GM23338 (cell line): ENCODE data around the gene GAN. TPM values are rescaled to one million over a fixed set of nuclear protein-coding genes. Genes with fewer than 3 reads are reported as not detected.

Experiments used
- ATAC-seq: fragments of 200-7000 bp; cut with Tn5 transposase; 3 replicates; pipeline ENCODE4 v1.9.1; 2020
- DNase-seq: peaks from one replicate; pipeline ENCODE4 v3.0.0-alpha.2; 2015; ENCODE audit warnings: low spot score
- H2AFZ ChIP-seq: fragments of 200-600 bp; sonication (generic); 2 replicates; pipeline ENCODE4 v1.8.0; 2016; ENCODE audit warnings: antibody characterized with exemption, mild to moderate bottlenecking, moderate library complexity
- H3F3A ChIP-seq: fragments of 200-600 bp; sonication (generic); replicated peaks from 2 replicates; pipeline ENCODE4 v1.8.0; 2017; ENCODE audit warnings: antibody characterized with exemption, mixed run types, low read depth
- H3K27ac ChIP-seq: fragments of 200-600 bp; sonication (generic); 2 replicates; pipeline ENCODE4 v1.6.1; 2016; ENCODE audit warnings: low read depth
- H3K27me3 ChIP-seq: fragments of 200-600 bp; sonication (generic); 2 replicates; pipeline ENCODE4 v1.8.0; 2016; ENCODE audit warnings: mild to moderate bottlenecking, mixed run types, moderate library complexity; ENCODE audit not compliant: insufficient read depth
- H3K36me3 ChIP-seq: fragments of 200-600 bp; sonication (generic); 2 replicates; pipeline ENCODE4 v1.8.0; 2016; ENCODE audit warnings: mild to moderate bottlenecking; ENCODE audit not compliant: insufficient read depth
- H3K4me1 ChIP-seq: fragments of 200-600 bp; sonication (generic); 2 replicates; pipeline ENCODE4 v1.8.0; 2016; ENCODE audit warnings: mild to moderate bottlenecking, moderate library complexity; ENCODE audit not compliant: insufficient read depth
- H3K4me2 ChIP-seq: fragments of 200-600 bp; sonication (generic); 2 replicates; pipeline ENCODE4 v1.7.1; 2017; ENCODE audit warnings: mixed run types
- H3K4me3 ChIP-seq: fragments of 200-600 bp; sonication (generic); 2 replicates; pipeline ENCODE4 v1.6.1; 2016; ENCODE audit warnings: mixed run types
- H3K79me2 ChIP-seq: fragments of 200-600 bp; sonication (generic); replicated peaks from 2 replicates; pipeline ENCODE4 v1.8.0; 2017; ENCODE audit warnings: mild to moderate bottlenecking; ENCODE audit not compliant: insufficient read depth
- H3K9me2 ChIP-seq: fragments of 200-600 bp; sonication (generic); 2 replicates; pipeline ENCODE4 v1.8.0; 2017; ENCODE audit not compliant: insufficient read depth
- H4K20me1 ChIP-seq: fragments of 200-600 bp; sonication (generic); replicated peaks from 2 replicates; pipeline ENCODE4 v1.8.0; 2017; ENCODE audit warnings: mild to moderate bottlenecking; ENCODE audit not compliant: insufficient read depth
- H3K27ac Mint-ChIP-seq: 2 replicates; pipeline ENCODE4 v1.8.0; 2020; ENCODE audit warnings: inconsistent platforms, mild to moderate bottlenecking, moderate library complexity, mixed read lengths
- H3K27me3 Mint-ChIP-seq: 3 replicates; pipeline ENCODE4 v1.8.0; 2022; ENCODE audit warnings: low read depth, mild to moderate bottlenecking, moderate library complexity, mixed read lengths, inconsistent platforms; ENCODE audit not compliant: insufficient read depth, poor library complexity
- H3K36me3 Mint-ChIP-seq: 3 replicates; pipeline ENCODE4 v1.8.0; 2021; ENCODE audit warnings: low read depth, mild to moderate bottlenecking, inconsistent platforms, moderate library complexity, mixed read lengths
- H3K4me1 Mint-ChIP-seq: 3 replicates; pipeline ENCODE4 v1.8.0; 2020; ENCODE audit warnings: mild to moderate bottlenecking, inconsistent platforms, mixed read lengths
- H3K4me3 Mint-ChIP-seq: 3 replicates; pipeline ENCODE4 v1.8.0; 2021; ENCODE audit warnings: moderate library complexity, mild to moderate bottlenecking, inconsistent platforms, mixed read lengths
- H3K9me3 Mint-ChIP-seq: 3 replicates; pipeline ENCODE4 v1.8.0; 2020; ENCODE audit warnings: moderate library complexity, mild to moderate bottlenecking, inconsistent platforms, mixed read lengths
- CREB1 ChIP-seq: fragments of 250-450 bp; sonication (Bioruptor Pico); IDR thresholded peaks from 2 replicates; pipeline ENCODE4 v1.5.0; 2020; ENCODE audit warnings: low read depth, mild to moderate bottlenecking, moderate library complexity
- EZH2 ChIP-seq: fragments of 200-600 bp; sonication (generic); IDR thresholded peaks from one replicate; pipeline ENCODE4 v1.8.0; 2017; ENCODE audit warnings: antibody characterized with exemption, mild to moderate bottlenecking, low read depth; ENCODE audit not compliant: unreplicated experiment
- JUNB ChIP-seq: IDR thresholded peaks from one replicate; pipeline ENCODE4 v1.6.1; 2016; ENCODE audit warnings: antibody characterized with exemption; ENCODE audit not compliant: unreplicated experiment
- NANOG ChIP-seq: IDR thresholded peaks from 2 replicates; pipeline ENCODE4 v1.6.1; 2016; ENCODE audit warnings: antibody characterized with exemption, borderline replicate concordance
- POLR2AphosphoS5 ChIP-seq: IDR thresholded peaks from 2 replicates; pipeline ENCODE4 v1.6.1; 2016; ENCODE audit warnings: antibody characterized with exemption, low read depth
- STAT1 ChIP-seq: IDR thresholded peaks from one replicate; pipeline ENCODE4 v1.6.1; 2016; ENCODE audit warnings: antibody characterized with exemption; ENCODE audit not compliant: unreplicated experiment
- ZNF114 ChIP-seq: fragments of 250-450 bp; sonication (Bioruptor Pico); IDR thresholded peaks from 2 replicates; pipeline ENCODE4 v1.5.0; 2020; ENCODE audit warnings: mild to moderate bottlenecking, moderate library complexity
- ZNF331 ChIP-seq: fragments of 250-450 bp; sonication (Bioruptor Pico); IDR thresholded peaks from 2 replicates; pipeline ENCODE4 v1.5.0; 2020; ENCODE audit warnings: low read depth, mild to moderate bottlenecking, moderate library complexity
- polyA plus RNA-seq: library from polyadenylated mRNA; unstranded; fragments of >200 nt; fragmentation: Nextera tagmentation; extraction: Ambion mirVana; gene quantifications from 2 replicates; pipeline ENCODE4 v1.2.1, GENCODE V29; 2016
- total RNA-seq: library from RNA; depleted of rRNA; stranded (reverse); fragments of >200 nt; shearing (Covaris generic); gene quantifications from 2 replicates; pipeline ENCODE4 v1.2.3, GENCODE V29; 2014
- TF ChIP-seq, protein P1 (sequence below): IDR thresholded peaks from 2 replicates; pipeline ENCODE4 v1.6.1; 2016; ENCODE audit warnings: antibody characterized with exemption
- TF ChIP-seq, protein P2 (sequence below): IDR thresholded peaks from one replicate; pipeline ENCODE4 v1.6.1; 2018; ENCODE audit warnings: antibody characterized with exemption; ENCODE audit not compliant: unreplicated experiment
- TF ChIP-seq, protein P3 (sequence below): fragments of 250-450 bp; sonication (Bioruptor Pico); IDR thresholded peaks from 2 replicates; pipeline ENCODE4 v1.5.0; 2020; ENCODE audit warnings: mild to moderate bottlenecking, moderate library complexity
- TF ChIP-seq, protein P4 (sequence below), 2 experiments: fragments of 200-600 bp in 1 of 2; sonication (generic) in 1 of 2; conservative IDR thresholded peaks; 2 replicates each; pipeline versions ENCODE4 v1.5.1 to v1.6.1; 2016 to 2017; ENCODE audit warnings: antibody characterized with exemption in 2 of 2, low read depth in 2 of 2, mild to moderate bottlenecking in 2 of 2, moderate library complexity in 1 of 2

The GAN gene
- total and polyA plus RNA-seq, 2 experiments from 2014 or later: 8.1 to 28.5 TPM

DNA sequence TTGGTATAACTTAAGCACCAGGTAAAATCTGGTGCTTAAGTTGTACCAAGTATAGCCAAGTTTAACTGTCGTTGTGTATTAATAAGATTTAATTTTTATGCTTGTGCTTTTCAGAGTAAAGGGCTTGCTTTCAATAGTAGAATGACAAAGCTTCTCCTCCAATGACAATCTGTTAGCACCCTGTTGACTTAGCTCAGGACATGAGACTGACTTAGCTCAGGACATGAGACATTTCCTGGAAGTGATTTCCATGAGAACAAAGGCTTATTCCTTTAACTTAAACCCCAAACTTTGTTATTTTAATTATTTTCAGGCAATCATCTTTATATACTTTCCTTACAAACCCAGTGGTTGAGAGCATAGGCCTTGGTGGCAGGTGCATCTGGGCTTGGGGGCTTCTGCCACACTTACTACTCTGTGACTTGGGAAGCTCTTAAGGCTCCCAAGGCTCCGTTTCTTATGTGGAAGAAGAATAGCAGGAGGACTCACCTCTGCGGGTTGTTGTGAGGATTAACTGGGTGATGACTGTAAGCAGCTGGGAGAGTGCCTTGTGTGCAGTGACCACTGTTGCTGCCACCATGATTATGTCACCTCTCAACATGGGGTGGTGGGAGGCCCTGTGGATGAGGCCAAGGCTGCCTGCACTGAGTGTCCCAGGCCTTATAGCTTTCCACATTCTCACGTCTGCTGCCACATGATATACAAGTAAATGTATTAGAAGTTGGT is 70.4 kb downstream of the GAN start:
- ATAC-seq: no peak
- Histone ChIP-seq H3K4me1 (no peaks in the 10 kb centered on the region), H3K36me3 (no peaks in the 10 kb centered on the region), H2AFZ (no peak overlapping the region), H3K4me2 (no peak overlapping the region), H3K27ac (no peak overlapping the region), H3K4me3 (no peak overlapping the region), H3K27me3 (no peaks in the 10 kb centered on the region), H3K9me2 (no peaks in the 10 kb centered on the region), H4K20me1 (peaks cover 11% of the 10 kb centered on the region; the same call in 1 of the 2 replicates), H3F3A (no peaks in the 10 kb centered on the region), H3K79me2 (no peaks in the 10 kb centered on the region; the same call in 1 of the 2 replicates)
- Mint-ChIP-seq H3K27ac (0 out of 2 replicates have a peak overlapping the region, but pooled peaks have one; percentile 27), H3K36me3 (no peaks in the 10 kb centered on the region), H3K27me3 (peaks cover 2% of the 10 kb centered on the region), H3K4me3 (no peak overlapping the region), H3K4me1 (peaks cover 12% of the 10 kb centered on the region; the same call in 2 of the 3 replicates), H3K9me3 (no peaks in the 10 kb centered on the region)
- DNase-seq: no peak
- TF ChIP-seq, protein P1, sequence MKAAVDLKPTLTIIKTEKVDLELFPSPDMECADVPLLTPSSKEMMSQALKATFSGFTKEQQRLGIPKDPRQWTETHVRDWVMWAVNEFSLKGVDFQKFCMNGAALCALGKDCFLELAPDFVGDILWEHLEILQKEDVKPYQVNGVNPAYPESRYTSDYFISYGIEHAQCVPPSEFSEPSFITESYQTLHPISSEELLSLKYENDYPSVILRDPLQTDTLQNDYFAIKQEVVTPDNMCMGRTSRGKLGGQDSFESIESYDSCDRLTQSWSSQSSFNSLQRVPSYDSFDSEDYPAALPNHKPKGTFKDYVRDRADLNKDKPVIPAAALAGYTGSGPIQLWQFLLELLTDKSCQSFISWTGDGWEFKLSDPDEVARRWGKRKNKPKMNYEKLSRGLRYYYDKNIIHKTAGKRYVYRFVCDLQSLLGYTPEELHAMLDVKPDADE: no peak
- no peak for TF ChIP-seq CREB1 (CRISPR knock-in tag)
- no peak for TF ChIP-seq STAT1
- TF ChIP-seq JUNB: no peak
- TF ChIP-seq EZH2: no peak
- TF ChIP-seq, protein P2, sequence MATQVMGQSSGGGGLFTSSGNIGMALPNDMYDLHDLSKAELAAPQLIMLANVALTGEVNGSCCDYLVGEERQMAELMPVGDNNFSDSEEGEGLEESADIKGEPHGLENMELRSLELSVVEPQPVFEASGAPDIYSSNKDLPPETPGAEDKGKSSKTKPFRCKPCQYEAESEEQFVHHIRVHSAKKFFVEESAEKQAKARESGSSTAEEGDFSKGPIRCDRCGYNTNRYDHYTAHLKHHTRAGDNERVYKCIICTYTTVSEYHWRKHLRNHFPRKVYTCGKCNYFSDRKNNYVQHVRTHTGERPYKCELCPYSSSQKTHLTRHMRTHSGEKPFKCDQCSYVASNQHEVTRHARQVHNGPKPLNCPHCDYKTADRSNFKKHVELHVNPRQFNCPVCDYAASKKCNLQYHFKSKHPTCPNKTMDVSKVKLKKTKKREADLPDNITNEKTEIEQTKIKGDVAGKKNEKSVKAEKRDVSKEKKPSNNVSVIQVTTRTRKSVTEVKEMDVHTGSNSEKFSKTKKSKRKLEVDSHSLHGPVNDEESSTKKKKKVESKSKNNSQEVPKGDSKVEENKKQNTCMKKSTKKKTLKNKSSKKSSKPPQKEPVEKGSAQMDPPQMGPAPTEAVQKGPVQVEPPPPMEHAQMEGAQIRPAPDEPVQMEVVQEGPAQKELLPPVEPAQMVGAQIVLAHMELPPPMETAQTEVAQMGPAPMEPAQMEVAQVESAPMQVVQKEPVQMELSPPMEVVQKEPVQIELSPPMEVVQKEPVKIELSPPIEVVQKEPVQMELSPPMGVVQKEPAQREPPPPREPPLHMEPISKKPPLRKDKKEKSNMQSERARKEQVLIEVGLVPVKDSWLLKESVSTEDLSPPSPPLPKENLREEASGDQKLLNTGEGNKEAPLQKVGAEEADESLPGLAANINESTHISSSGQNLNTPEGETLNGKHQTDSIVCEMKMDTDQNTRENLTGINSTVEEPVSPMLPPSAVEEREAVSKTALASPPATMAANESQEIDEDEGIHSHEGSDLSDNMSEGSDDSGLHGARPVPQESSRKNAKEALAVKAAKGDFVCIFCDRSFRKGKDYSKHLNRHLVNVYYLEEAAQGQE: no peak
- no peak for TF ChIP-seq NANOG
- TF ChIP-seq, protein P3, sequence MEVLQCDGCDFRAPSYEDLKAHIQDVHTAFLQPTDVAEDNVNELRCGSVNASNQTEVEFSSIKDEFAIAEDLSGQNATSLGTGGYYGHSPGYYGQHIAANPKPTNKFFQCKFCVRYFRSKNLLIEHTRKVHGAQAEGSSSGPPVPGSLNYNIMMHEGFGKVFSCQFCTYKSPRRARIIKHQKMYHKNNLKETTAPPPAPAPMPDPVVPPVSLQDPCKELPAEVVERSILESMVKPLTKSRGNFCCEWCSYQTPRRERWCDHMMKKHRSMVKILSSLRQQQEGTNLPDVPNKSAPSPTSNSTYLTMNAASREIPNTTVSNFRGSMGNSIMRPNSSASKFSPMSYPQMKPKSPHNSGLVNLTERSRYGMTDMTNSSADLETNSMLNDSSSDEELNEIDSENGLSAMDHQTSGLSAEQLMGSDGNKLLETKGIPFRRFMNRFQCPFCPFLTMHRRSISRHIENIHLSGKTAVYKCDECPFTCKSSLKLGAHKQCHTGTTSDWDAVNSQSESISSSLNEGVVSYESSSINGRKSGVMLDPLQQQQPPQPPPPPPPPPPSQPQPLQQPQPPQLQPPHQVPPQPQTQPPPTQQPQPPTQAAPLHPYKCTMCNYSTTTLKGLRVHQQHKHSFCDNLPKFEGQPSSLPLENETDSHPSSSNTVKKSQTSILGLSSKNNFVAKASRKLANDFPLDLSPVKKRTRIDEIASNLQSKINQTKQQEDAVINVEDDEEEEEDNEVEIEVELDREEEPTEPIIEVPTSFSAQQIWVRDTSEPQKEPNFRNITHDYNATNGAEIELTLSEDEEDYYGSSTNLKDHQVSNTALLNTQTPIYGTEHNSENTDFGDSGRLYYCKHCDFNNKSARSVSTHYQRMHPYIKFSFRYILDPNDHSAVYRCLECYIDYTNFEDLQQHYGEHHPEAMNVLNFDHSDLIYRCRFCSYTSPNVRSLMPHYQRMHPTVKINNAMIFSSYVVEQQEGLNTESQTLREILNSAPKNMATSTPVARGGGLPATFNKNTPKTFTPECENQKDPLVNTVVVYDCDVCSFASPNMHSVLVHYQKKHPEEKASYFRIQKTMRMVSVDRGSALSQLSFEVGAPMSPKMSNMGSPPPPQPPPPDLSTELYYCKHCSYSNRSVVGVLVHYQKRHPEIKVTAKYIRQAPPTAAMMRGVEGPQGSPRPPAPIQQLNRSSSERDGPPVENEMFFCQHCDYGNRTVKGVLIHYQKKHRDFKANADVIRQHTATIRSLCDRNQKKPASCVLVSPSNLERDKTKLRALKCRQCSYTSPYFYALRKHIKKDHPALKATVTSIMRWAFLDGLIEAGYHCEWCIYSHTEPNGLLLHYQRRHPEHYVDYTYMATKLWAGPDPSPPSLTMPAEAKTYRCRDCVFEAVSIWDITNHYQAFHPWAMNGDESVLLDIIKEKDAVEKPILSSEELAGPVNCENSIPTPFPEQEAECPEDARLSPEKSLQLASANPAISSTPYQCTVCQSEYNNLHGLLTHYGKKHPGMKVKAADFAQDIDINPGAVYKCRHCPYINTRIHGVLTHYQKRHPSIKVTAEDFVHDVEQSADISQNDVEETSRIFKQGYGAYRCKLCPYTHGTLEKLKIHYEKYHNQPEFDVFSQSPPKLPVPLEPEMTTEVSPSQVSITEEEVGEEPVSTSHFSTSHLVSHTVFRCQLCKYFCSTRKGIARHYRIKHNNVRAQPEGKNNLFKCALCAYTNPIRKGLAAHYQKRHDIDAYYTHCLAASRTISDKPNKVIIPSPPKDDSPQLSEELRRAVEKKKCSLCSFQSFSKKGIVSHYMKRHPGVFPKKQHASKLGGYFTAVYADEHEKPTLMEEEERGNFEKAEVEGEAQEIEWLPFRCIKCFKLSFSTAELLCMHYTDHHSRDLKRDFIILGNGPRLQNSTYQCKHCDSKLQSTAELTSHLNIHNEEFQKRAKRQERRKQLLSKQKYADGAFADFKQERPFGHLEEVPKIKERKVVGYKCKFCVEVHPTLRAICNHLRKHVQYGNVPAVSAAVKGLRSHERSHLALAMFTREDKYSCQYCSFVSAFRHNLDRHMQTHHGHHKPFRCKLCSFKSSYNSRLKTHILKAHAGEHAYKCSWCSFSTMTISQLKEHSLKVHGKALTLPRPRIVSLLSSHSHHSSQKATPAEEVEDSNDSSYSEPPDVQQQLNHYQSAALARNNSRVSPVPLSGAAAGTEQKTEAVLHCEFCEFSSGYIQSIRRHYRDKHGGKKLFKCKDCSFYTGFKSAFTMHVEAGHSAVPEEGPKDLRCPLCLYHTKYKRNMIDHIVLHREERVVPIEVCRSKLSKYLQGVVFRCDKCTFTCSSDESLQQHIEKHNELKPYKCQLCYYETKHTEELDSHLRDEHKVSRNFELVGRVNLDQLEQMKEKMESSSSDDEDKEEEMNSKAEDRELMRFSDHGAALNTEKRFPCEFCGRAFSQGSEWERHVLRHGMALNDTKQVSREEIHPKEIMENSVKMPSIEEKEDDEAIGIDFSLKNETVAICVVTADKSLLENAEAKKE: no peak
- TF ChIP-seq POLR2AphosphoS5: no peak
- TF ChIP-seq ZNF114 (CRISPR knock-in tag): no peak
- TF ChIP-seq, protein P4, sequence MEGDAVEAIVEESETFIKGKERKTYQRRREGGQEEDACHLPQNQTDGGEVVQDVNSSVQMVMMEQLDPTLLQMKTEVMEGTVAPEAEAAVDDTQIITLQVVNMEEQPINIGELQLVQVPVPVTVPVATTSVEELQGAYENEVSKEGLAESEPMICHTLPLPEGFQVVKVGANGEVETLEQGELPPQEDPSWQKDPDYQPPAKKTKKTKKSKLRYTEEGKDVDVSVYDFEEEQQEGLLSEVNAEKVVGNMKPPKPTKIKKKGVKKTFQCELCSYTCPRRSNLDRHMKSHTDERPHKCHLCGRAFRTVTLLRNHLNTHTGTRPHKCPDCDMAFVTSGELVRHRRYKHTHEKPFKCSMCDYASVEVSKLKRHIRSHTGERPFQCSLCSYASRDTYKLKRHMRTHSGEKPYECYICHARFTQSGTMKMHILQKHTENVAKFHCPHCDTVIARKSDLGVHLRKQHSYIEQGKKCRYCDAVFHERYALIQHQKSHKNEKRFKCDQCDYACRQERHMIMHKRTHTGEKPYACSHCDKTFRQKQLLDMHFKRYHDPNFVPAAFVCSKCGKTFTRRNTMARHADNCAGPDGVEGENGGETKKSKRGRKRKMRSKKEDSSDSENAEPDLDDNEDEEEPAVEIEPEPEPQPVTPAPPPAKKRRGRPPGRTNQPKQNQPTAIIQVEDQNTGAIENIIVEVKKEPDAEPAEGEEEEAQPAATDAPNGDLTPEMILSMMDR (conservative IDR thresholded peaks at IDR 0.05; ENCODE audit: low read depth in 2 of 2): no peak
- no peak for TF ChIP-seq ZNF331 (CRISPR knock-in tag)
